GM19099 (cell line): ENCODE results near the gene URGCP.

Experiments used
- POLR2A ChIP-seq: IDR thresholded peaks from 3 replicates; pipeline ENCODE4 v1.6.1; 2011; ENCODE audit warnings: low read depth; ENCODE audit not compliant: insufficient read length; ENCODE audit errors: extremely low read depth

The URGCP gene

DNA sequence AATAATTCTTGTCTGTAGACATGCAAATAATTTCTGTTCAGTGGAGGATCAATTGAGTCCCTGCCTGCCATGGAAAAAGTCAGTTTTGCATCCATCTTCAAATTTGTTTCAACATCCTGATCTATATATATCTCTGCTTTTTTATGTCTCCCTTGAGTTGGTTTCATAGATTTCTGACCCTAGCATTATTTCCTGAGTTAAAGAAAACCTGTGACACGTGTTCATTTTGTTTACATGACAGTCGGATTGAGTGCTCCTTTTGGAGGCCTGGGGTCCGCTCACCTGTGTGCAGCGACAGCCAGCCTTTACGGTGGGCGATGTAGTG is 37.8 kb downstream of the URGCP start:
- no peak for TF ChIP-seq POLR2A

DNA sequence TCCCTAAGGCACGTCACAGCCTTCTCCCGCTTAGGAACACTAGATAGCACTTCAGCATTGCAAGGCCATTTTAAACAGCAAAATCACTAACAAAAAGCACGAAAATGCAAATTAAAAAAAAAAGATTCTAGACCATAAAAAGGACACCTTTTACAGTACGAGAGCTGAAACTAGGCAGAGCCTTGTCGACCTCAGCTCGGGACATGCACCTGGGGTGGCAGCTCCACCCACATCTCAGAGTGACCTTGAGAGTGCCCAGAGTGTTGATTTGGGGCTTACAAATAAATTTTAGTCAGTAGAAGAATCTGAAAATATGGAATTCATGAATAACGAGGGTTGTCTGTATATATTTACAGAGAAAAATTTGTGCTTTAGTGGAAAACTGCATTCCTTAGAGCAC is 38.2 kb downstream of the URGCP start:
- TF ChIP-seq POLR2A, result no peak

- no peak for TF ChIP-seq POLR2A
These were observed 41.1 kb downstream of the URGCP start for GRCh38 chr7:43865277-43865676.

- no peak for TF ChIP-seq POLR2A
These were observed 42.3 kb downstream of the URGCP start for GRCh38 chr7:43864126-43864525.

DNA sequence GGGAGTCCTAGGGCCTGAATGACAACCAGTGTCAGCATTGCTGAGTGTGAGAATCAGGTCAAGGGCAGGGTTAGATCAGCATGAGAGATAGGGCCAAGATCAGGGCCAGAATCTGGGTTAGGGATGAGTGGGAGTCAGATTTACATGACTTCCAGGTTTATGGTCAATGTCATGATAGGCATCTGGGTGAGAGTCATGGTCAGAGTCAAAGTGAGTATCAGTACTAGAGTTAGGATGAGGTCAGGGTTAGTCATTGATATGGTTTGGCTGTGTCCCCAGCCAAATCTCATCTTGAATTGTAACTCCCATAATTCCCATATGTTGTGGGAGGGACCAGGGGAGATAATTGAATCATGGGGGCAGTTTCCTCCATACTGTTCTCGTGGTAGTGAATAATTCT is 49.4 kb downstream of the URGCP start:
- no peak for TF ChIP-seq POLR2A

GRCh38 chr7:43856316-43856715 is 50.1 kb downstream of the URGCP start:
- no peak for TF ChIP-seq POLR2A

DNA sequence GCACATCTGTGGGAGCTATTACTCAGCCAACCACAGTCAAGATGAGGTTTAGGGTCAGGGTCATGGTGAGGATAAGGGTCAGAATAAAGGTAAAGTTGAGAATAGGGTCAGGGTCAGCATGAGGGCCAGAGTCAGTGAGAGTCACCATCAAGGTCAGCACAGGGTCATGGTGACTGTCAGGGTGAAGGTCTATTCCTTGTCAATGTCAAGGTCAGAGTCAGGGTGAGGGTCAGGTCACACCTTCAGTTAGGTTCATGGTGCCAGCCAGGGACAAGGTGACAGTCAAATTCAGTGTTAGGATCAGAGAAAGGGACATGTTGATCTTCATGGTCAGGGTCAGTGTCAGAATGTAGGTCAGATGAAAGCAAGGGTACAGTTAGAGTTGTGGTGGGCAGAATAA is 51.2 kb downstream of the URGCP start:
- TF ChIP-seq POLR2A, result no peak

GRCh38 chr7:43851805-43852204 is 54.6 kb downstream of the URGCP start:
- no peak for TF ChIP-seq POLR2A

DNA sequence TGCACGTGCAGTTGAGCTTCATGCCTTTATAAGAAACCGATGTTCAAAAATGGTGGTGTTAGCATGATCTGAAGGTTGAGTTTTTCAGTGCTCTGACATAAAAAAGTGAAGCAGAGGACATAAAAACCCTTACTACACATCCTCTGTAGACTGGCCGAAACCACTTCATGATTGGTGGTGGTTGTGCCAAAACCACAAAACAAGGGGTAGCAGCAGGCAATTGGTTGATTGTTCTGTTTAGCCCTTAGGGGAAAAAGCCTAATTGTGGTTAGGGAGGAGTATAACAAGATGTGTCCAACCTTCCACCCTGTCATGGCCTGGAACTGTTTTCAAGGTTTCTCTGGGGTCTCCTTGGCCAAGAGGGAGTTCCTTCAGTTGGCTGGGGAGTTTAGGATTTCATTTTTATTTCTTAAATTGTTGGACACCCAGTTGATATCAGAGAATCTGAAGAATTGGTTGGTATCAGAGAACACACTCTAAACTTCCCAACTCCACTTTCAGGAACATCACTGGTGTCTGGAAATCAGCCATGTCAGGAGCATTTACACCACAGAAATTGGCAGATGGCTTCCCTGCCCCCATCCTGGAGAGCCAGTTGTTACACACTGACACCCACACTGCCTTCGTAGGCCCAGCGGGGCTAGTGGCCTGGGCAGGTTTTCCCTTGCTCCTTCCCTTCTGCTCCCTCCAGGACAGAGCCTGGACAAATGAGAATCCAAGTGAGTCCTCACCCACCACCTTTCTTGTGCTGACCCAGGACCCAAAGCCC is 55.9 kb downstream of the URGCP start:
- no peak for TF ChIP-seq POLR2A

GRCh38 chr7:43849047-43849446 is 57.3 kb downstream of the URGCP start:
- no peak for TF ChIP-seq POLR2A

GRCh38 chr7:43847496-43847895 is 58.9 kb downstream of the URGCP start:
- no peak for TF ChIP-seq POLR2A

DNA sequence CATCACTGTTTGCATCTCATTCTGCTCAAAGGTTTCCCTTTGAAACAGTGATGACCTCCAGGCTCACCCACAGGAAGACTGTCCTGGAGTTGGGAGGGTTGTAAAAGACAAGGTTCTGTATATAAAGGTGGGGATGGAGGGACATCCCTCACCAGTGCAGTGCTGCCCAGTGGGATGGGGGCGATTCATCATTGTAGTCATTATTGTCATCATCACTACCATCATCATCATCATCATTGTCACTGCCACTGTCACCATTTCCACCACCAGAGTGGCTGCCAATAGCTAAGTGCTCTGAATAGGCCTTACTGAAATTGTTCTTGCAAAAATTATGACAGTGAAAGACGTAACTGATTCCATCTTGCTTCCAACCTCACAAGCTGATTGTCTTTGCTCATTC is 61.7 kb downstream of the URGCP start:
- TF ChIP-seq POLR2A, result no peak

DNA sequence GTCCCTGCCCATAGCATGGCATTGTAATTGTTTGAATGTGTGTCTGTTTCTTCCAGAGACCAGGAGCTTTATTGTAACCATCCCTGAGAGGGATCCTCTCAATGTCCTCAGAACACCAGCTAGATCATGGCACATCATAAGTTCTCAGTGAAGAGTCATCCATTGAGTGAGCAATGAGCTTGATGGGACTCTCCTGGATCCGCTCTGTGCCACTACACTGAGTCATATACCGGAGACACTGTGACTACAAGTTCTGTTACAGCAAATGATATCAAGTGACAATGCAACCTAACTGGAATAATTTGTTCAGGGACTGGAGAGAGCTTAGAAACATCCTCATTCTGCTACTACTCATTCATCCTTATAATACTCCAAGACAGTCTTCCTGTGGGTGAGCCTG is 62.1 kb downstream of the URGCP start:
- no peak for TF ChIP-seq POLR2A

DNA sequence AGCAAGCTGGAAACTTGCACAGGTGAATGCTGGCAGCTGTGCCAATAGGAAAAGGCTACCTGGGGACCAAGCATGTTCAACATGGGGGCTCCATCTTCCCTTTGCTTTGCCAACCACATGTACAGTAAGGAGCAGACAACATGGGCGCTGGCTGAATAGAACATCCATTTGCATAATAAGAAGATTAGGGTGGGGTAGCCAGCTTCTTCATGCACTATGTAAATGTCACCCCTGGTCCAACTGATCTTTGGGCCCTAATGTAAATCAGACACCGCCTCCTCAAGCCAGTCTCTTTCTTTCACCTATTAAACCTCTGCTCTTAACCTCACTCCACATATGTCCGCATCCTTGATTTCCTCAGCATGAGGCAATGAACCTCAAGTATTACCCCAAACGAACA is 63.1 kb downstream of the URGCP start:
- no peak for TF ChIP-seq POLR2A

DNA sequence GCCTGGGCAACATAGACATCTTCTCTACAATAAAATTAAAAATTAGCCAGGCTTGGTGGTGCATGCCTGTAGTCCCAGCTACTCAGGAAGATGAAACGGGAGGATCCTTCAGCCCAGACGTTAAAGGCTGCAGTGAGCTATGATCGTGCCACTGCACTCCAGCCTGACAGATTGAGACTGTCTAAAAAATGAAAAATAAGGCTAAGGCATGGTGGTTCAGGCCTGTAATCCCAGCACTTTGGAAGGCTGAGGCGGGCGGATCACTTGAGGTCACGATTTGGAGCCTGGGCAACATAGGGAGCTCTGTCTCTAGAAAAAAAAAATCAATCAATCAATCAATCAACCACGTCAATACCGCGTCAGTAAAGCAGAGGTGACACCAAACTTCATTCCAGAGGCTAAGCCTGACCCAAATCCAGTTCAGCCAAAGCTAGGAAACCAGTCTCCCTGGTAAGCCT is 68.2 kb downstream of the URGCP start:
- no peak for TF ChIP-seq POLR2A

DNA sequence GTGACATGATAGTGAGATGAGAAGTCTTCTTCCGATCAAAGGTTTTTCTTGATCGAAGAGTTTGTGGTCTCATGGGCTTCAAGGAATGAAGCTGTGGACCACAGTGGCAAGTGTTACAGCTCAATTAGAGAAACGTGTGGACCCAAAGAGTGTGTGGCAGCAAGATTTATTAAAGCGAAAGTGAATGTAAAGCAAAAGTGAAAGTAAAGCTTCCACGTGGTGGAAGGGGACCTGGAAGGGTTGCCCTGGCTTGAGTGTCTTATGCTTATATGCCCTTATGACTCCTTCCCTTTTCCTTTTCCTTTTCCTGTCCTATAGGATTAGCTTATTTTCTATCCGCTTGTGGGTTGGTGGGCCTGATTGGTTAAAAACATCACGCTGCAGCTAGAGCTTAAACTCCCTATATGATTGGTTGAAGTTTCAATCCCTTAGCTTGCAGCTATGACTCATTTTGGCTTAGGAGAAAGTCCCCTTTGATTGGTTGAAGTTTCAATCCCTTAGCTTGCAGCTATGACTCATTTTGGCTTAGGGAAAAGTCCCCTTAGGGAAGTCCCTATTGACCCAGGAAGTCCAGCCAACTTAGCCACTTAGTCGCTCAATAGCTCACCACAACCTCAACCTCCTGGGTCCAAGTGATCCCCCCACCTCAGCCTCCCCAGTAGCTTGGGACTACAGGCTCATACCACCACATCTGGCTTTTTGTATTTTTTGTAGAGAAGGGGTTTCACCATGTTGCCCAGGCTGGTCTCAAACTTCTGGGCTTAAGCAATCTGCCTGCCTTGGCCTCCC is 71.7 kb downstream of the URGCP start:
- no peak for TF ChIP-seq POLR2A
